ENCODE results near the gene TEX26. TPM values are rescaled to one million over a fixed set of nuclear protein-coding genes. Genes with fewer than 3 reads are reported as not detected.
"Not testable (repeated sequence)": the region's sequence is repeated elsewhere in the genome, so short reads cannot be mapped to it uniquely, and the experiment has no call there.

Gene TEX26
- total and polyA plus RNA-seq, 2 of the 4 experiments (the other 2 are of a cell fraction): not detected

DNA sequence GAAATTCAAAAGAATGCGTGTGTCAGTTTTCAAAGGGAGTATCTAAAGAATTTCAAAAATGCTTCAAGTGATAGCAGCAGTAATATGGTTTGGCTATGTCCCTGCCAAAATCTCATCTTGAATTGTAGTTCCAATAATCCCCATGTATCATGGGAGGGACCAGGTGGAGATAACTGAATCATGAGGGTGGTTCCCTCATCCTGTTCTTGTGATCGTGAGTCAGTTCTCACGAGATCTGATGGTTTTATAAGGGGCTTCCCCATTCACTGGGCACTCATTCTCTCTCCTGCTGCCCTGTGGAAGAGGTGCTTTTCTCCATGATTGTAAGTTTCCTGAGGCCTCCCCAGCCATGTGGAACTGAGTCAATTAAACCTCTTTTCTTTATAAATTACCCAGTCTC lies 5.3 kb upstream of the TEX26 start:
- H4K5ac ChIP-seq (ENCODE audit: low read depth, low read length); H3K79me1 ChIP-seq (ENCODE audit: low read depth in 1 of 2, low read length in 2 of 2); H2BK120ac ChIP-seq (ENCODE audit: low read depth, low read length); H3K14ac ChIP-seq (replicated peaks; ENCODE audit: low read depth, low read length); H3K27me3 ChIP-seq (ENCODE audit: control insufficient read depth, insufficient read depth, low read length); H2AK5ac ChIP-seq (ENCODE audit: low read depth, low read length); H3K27ac ChIP-seq (ENCODE audit: insufficient read depth, low read length); H2BK20ac ChIP-seq (ENCODE audit: low read depth, low read length); H3K9me3 ChIP-seq (ENCODE audit: control insufficient read depth, insufficient read depth, low read length); H3K9me1 ChIP-seq (ENCODE audit: insufficient read depth, low read length); H3K56ac ChIP-seq (ENCODE audit: extremely low read depth, insufficient read depth, low read length); POLR2A ChIA-PET (ENCODE audit: unreplicated experiment); H3K36me3 ChIP-seq (ENCODE audit: control insufficient read depth, insufficient read depth, low read length); H3K18ac ChIP-seq (ENCODE audit: low read depth, low read length); CTCF ChIA-PET; H2AFZ ChIP-seq (replicated peaks; ENCODE audit: low read length, poor library complexity); H2AK9ac ChIP-seq (replicated peaks; ENCODE audit: low read depth, low read length, poor library complexity); H3K4me3 ChIP-seq (ENCODE audit: insufficient read depth, low read depth, low read length); H2BK15ac ChIP-seq (ENCODE audit: low read depth, low read length); in situ Hi-C loops (cut with MboI; ENCODE audit: low sequenced_read_pairs); H4K8ac ChIP-seq (ENCODE audit: low read depth in 2 of 2, low read length in 2 of 2); intact Hi-C loops (cut with micrococcal nuclease); H3K23ac ChIP-seq (ENCODE audit: low read depth, low read length); H3K9ac ChIP-seq (ENCODE audit: low read depth, low read length); H2BK5ac ChIP-seq (ENCODE audit: low read depth, low read length, poor library complexity, severe bottlenecking); H3K4ac ChIP-seq (ENCODE audit: low read depth, low read length); H3K4me2 ChIP-seq (ENCODE audit: low read depth, low read length); BruUV-seq (replicated peaks); H3K4me1 ChIP-seq (ENCODE audit: control insufficient read depth, insufficient read depth, low read length); dilution Hi-C loops (cut with HindIII; ENCODE audit: low sequenced_read_pairs, unreplicated experiment); H4K91ac ChIP-seq (ENCODE audit: insufficient read depth, low read depth, low read length); H4K20me1 ChIP-seq (ENCODE audit: insufficient read depth, low read length): not testable (repeated sequence)
- WGBS, 2 experiments (ENCODE audit: extremely low coverage in 2 of 2, insufficient read length in 1 of 2): no CpG with 5 or more reads among the region's 3 CpGs
- ATAC-seq (ENCODE audit: low read depth) (0 out of 2 replicates have a peak, but pooled peaks have one; percentile 17), DNase-seq (peak; percentile 63)

All from IMR-90 (cell line).